NCI-H2171 (cell line): ENCODE data around the gene DOK3.
"Not testable (repeated sequence)": the region's sequence is repeated elsewhere in the genome, so short reads cannot be mapped to it uniquely, and the experiment has no call there.

Experiments
- DNase-seq: peaks from one replicate; lab custom pipeline; 2025; lab: John Stamatoyannopoulos, UW

DOK3 gene

GRCh38 chr5:177496070-177496726 lies 13.4 kb downstream of the DOK3 start:
- DNase-seq, result no peak

DNA sequence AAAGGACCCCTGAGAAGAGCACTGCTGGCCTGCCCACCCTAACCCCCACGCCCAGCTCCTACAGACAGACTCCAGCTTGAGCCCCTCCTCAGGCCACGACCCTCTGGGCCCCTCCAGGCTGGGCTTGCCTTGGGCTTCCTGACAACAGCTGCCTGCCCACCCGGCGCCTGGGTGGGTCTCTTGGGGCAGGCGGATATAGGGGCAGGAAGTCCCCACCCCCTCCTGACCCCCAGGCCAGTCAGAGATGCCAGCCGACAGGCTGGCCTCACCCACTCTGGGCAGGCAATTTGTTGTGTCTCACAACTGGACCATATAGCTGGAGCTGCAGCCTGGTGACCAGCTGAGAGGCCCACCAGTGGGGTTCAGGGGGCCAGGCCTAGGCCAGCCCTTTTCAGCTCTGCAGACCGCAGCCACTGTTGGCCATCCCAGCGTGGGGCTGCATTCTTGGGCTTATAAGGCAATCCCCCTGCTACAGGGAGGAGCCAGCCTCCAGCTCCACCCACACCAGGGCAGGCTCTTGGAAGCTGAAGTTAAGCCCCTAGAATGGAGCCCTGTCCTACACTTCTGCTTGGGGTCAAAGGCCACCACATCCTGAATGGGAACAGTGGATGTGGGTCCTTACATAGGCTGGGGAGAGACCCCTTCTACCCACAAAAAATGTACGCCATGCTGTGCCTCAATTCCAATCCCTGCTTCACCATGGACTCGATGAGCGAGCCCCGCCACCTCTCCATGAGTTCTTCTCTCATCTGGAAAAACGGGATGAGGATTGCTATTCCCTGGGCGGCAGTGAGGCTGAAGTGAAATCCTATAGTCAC lies 14.2 kb downstream of the DOK3 start:
- DNase-seq, result no peak

DNA sequence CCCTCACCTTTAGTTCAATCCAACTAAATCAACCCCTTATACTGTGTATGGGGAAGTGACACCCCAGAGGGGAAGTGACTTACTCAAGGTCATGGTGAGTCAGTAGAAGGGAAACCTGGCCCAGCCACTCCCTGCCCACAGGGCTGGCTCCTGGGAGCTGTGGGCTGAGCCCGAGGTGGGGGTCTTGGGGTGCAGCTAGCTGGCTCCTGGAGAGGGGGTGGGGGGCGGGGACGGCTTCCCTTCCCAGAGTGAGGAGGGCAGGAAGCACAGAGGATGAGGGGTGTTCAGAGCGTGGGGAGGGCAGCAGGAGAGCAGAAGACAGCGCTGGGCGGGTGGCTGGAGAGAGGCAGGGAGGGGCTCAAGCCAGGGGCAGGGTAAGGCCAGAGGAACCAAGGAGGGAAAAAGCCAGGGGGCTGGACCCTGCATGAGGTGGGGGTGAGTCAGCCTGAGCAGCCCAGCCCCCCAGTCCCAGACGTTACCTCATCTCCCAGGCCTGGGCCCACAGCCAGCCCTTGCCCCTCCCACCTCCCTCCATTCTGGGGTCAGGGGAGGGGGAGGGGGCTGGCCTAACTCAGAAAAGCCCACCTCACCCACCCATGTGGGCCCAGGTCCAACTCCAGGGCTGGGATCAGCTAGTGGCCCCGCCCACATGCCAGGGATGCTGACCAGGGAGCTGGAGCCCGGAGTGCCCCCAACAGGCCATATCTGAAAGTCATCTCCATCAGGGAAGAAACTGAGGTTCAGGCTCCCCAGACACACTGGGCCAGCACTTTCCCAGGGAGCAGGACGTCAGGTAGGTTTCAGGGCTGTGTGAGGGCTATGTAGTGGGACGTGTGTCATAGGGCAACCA lies 15.1 kb downstream of the DOK3 start:
- no peak for DNase-seq

DNA sequence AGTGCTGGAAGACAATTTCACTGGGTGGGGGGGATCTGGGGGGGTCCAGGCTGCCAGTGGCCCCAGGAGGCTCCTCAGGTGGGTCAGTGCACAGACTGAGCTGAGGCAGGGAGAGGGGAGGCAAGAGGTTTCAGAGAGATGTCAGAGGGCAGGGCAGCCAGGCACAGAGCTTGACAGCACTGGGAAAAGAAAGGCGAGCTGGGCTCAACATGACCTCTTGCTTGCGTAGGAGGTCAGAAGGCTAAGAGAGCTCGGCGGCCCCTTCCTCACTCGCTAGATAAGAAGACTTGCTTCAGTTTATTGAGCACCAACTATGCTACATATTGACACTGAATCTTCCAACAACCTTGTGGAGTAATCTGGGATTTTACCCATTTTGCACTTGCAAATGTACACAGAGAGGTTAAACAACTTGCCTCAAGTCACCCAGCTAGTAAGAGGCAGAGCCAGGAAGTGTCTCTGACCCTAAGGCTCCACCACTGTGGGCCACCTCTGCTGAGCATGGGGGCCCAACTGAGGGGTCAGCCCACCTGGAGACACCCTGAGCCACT lies 15.8 kb downstream of the DOK3 start:
- DNase-seq, result no peak

- no peak for DNase-seq
These were observed 16.8 kb downstream of the DOK3 start for GRCh38 chr5:177492841-177493240.

DNA sequence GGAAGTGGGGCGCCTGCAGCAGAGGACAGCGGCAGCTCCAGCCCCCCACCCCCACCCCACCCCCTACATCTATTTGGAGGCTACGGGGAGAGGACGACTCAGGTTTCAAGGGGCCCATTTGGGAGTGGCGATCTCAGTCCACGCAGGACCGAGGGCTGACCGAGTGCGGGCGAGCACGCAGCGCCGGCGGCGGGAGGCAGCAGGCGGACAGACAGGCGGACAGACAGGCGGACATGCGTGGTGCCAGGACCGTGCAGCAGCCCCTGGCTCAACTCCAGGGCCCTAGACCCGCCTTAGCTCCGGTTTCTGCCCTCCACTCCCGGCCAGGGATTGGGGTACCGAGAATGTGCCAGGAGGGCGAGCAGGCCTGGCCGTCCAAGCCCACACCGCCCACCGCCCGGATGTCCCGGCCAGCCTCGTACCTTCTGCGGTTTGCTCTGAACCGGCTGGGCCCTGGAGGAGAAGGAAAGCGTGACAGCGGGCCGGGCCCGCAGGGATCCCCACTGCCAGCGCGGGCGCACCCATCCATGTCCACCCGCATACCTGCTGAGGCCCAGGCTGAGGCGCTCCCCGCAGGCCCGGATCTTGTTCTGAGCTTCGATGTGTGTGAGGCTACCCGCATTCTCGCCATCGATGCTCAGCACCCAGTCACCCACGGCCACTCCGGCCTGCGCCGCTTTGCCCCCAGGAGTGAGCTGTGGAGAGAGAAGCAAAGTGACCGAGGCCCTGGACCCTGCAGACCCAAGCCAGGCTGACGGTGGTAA lies 17.5 kb downstream of the DOK3 start:
- no peak for DNase-seq

GRCh38 chr5:177491429-177491945 lies 18.1 kb downstream of the DOK3 start:
- DNase-seq, result peak; percentile 27

- DNase-seq, result no peak
These were observed 18.6 kb downstream of the DOK3 start for GRCh38 chr5:177490992-177491391.

- DNase-seq, result no peak
These were observed 19.2 kb downstream of the DOK3 start for GRCh38 chr5:177490311-177490991.

- DNase-seq, result no peak
These were observed 20.4 kb downstream of the DOK3 start for GRCh38 chr5:177489119-177489716.

DNA sequence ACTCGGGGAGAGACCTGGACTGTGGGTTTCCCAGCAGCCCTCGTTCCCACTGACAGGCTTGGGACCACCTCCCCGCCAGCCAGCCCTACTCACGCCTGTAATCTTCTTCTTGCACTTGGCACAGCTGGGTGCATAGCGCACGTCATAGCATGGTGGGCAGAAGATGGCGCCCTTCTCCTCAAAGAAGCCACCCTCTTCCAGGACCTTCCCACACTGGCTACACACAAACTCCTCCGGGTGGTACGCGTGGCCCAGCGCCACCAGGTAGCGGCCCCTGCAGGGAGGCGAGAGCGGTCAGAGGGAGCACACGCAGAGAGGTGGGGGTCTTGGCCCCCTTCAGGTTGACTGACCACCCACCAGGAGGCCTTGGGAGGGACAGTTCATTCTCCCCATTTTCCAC lies 21.7 kb downstream of the DOK3 start:
- DNase-seq, result no peak

DNA sequence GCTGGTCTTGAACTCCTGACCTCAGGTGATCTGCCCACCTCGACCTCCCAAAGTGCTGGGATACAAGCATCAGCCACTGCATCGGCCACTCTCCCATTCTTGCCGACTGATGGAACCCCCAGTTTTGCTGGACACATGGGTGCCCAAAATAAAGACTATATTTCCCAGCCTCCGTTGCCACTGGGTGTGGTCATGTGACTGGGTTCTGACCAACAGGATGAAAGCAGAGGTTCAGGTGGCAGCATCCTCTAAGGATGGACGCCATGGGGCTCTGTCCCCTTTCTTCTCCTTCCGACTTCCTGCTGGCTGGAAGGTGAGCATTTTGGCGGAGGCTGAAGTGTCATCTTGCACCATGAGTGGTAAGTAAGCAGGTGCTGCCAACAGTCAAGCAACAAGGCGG lies 22.5 kb downstream of the DOK3 start:
- no peak for DNase-seq

DNA sequence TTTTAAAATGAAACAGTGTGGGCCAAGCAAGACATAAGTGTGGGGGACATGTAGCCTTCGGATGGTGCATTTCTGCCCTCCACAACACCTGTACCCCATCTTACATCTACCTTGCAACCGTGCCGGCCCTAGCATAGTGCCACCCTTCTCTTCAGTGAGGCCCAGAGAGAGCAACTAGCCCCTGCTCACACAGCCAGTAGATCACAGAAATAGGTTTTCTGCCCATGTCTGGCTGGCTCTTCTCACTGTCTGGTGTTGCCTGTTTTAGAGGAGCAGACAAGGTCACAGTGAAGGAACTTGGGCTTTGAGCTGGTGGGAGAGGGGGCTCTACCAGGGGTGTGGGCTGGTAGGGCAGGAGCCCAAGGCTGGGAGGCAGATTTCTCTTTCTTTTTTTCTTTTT lies 23.4 kb downstream of the DOK3 start:
- DNase-seq, result no peak

DNA sequence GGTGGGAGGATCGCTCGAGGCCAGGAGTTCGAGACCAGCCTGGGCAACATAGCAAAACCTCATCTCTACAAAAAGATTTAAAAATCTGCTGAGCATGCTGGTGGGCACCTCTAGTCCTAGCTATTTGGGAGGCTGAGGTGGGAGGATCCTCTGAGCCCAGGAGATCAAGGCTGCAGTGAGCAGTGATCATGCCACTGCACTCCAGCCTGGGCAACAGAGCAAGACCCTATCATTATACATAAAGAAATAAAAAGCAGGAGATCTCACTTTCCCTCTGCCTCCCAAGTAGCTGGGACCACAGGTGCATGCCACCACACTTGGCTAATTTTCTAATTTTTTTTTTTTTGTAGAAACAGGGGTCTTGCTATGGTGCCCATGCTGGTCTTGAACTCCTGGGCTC lies 23.9 kb downstream of the DOK3 start:
- DNase-seq, result not testable (repeated sequence)

DNA sequence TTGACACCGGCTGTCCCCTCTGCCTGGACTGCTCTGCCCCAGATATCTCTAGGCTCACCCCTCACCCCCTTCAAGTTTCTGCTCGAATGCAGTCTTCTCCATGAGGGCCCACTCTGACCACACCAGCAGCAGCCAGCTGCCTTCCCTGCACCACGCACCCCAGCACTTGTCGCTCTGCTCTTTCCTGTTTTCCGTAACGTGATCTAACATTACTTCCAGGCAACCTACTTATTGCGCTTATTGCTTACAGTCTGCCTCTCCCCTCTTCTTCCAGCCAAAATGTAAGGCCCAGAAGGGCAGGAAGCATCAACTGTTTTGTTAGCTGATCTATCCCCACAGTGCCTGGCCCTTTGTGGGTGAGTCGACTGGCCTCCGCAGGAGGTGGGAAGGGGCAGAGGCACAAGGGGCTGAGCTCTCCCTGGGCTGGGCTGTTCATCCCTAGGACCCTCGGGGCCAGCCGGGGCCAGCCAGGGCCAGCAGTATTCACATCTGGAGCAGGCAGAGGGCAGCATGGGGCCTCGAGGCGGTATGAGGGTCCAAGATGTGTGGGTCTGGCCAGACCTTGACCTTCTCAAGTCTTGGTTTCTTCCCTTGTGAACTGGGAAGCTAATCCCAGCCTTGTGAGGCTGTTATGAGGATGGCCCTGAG lies 24.6 kb downstream of the DOK3 start:
- no peak for DNase-seq

DNA sequence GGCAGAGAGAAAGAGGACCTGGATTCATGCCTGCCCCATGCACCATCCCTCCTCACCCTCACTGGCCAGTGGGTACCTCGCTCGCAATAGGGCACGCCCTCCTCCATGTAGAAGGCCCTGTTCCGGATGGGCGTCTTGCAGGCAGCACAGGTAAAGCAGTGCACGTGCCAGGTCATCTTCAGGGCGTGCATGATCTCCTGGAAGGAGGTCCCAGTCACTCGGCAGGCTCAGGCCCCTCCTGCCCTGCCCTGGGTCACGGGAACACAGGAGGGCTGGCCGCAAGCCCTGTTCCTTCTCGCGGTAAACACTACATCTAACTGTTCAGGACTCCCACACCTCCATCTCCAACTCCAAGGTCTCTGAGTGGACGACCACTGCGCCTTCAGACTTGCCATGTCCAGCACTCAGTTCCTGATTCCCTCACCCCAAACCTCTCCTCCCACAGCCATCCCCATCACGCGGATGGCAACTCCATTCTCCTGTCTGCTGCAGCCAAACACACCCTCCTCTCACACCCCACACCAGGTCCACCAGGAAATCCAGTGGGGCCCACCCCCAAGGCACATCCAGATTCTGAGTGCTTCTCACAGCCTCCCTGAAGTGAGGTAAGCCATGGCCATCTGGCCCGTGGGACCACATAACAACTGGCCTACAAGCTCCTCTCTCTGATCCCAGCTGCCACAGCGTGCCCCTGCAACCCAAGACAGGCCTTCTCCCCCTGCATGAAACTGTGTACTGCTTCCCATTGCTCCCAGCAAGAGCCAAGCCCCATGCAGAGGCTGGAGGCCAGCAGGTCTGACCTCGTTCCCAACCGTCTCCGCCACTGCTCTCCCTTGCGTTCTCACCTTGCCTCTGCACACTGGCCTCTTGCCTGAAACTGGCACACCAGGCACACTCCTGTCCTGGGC lies 25.4 kb downstream of the DOK3 start:
- DNase-seq, result no peak

- no peak for DNase-seq
These were observed 26.6 kb downstream of the DOK3 start for GRCh38 chr5:177483042-177483441.

GRCh38 chr5:177482359-177482795 lies 27.2 kb downstream of the DOK3 start:
- no peak for DNase-seq

DNA sequence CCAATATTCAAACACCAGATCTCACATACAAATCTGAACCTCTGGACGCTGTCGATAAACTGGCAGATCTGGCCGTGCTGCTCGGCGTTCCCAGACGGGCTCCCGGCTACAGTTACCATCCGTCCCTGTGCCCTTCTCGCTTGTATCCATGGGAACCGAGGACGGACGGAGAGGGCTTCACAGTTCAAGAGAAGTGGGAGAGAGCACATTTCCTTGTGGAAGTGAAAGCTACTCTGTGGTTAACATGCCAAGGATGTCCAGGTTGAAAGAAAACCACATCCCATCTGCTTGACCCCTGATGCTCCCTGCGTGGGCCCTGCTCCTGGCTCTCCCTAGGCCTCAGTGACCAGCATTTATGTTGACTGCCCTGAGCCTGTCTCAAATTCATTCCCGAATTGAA lies 29.9 kb downstream of the DOK3 start:
- no peak for DNase-seq
